Measurements from ENCODE around the gene PCSK7. TPM values are rescaled to one million over a fixed set of nuclear protein-coding genes. Genes with fewer than 3 reads are reported as not detected.

The PCSK7 gene
- total and polyA plus RNA-seq, 2 of the 8 experiments (the other 6 are each of a cell fraction or from before 2014, with no cell fraction given), result 23.4 to 38.5 TPM

DNA sequence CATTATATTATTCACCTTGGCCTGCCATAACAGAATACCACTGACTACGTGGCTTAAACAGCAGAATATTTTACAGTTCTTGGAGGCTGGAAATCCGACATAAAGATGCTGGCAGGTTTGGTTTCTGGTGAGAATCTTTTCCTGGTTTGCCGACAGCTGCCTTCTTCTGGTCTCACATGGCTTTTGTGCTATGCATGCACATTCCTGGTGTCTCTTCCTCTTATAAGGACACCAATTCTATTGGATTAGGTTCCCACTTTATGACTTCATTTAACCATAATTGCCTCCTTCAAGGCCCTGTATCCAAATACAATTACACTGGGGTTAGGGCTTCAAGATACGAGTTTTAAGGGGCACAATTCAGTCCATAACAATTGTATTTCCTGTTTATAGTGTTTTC lies 17.7 kb upstream of the PCSK7 start:
- Histone ChIP-seq H3K79me2 (ENCODE audit: control insufficient read depth in 1 of 2, insufficient read depth in 2 of 2, low read length in 2 of 2) (no peaks in the 10 kb centered on the region), H4K8ac (ENCODE audit: extremely low read depth, insufficient read depth, low read length) (no peak overlapping the region), H3K9ac (replicated peaks in 1 of 4; ENCODE audit: extremely low read depth in 1 of 4, low read depth in 3 of 4, low read length in 3 of 4) (no peak overlapping the region), H3K23ac (ENCODE audit: insufficient read length) (no peak overlapping the region), H3K23me2 (ENCODE audit: low read depth, low read length) (no peaks in the 10 kb centered on the region), H3K27ac (ENCODE audit: low read depth, low read length) (no peak overlapping the region), H3K4ac (replicated peaks; ENCODE audit: insufficient read length, low read depth, low read length) (no peak overlapping the region), H2BK5ac (ENCODE audit: low read depth, low read length) (no peak overlapping the region), H4K5ac (ENCODE audit: insufficient read length, low read depth, low read length) (no peak overlapping the region), H2AFZ (ENCODE audit: low read length) (no peak overlapping the region), H3K36me3 (ENCODE audit: control insufficient read depth in 2 of 4, insufficient read depth in 4 of 4, low read length in 3 of 4) (peaks cover 4 to 53% (median 29%) of the 10 kb centered on the region in 4 experiments; a peak in 7 of 8 replicates), H3K4me2 (ENCODE audit: insufficient read depth in 1 of 2, low read depth in 2 of 2, low read length in 2 of 2) (no peak overlapping the region), H2BK15ac (ENCODE audit: low read length) (no peak overlapping the region), H3K18ac (ENCODE audit: extremely low read depth, low read length) (no peak overlapping the region), H4K20me1 (replicated peaks in 1 of 2; ENCODE audit: control insufficient read depth in 1 of 2, insufficient read depth in 2 of 2, low read length in 2 of 2) (no peaks in the 10 kb centered on the region), H2BK20ac (ENCODE audit: low read length) (no peak overlapping the region), H3K79me1 (ENCODE audit: low read depth, low read length) (no peaks in the 10 kb centered on the region), H3K14ac (ENCODE audit: insufficient read length) (no peak overlapping the region), H2BK12ac (ENCODE audit: low read depth, low read length) (no peak overlapping the region), H2BK120ac (replicated peaks; ENCODE audit: low read depth, low read length) (no peak overlapping the region), H3K27me3 (replicated peaks in 1 of 4; ENCODE audit: control insufficient read depth in 3 of 4, extremely low read depth in 1 of 4, insufficient read depth in 3 of 4, low read length in 3 of 4) (no peaks in the 10 kb centered on the region), H3K9me3 (ENCODE audit: insufficient read depth in 2 of 2, low read depth in 1 of 2, low read length in 1 of 2) (no peaks in the 10 kb centered on the region), H2AK5ac (ENCODE audit: low read depth, low read length) (no peak overlapping the region), H3K4me1 (replicated peaks in 1 of 4; ENCODE audit: control insufficient read depth in 3 of 4, insufficient read depth in 4 of 4, low read length in 3 of 4) (no peaks in the 10 kb centered on the region), H3K56ac (replicated peaks; ENCODE audit: insufficient read length, low read depth, low read length) (no peak overlapping the region), H3K4me3 (ENCODE audit: extremely low read depth in 1 of 4, insufficient read depth in 2 of 4, low read depth in 3 of 4, low read length in 4 of 4) (no peak overlapping the region), H4K91ac (replicated peaks; ENCODE audit: insufficient read length, low read length) (no peak overlapping the region)
- FAIRE-seq, result no peak
- ChIA-PET CTCF (ENCODE audit: partially characterized antibody) (no interaction called here), POLR2A (ENCODE audit: partially characterized antibody) (no interaction called here)
- 92% methylated on average over 4 of the region's 4 CpGs; no CpG with 5 or more reads in 1 of the 2 experiments for WGBS, 2 experiments (ENCODE audit: extremely low coverage in 1 of 2, insufficient coverage in 1 of 2, insufficient read length in 1 of 2, insufficient replicate concordance in 2 of 2, low coverage in 1 of 2, low lambda C conversion rate in 2 of 2, missing lambda C conversion rate in 1 of 2)
- DNase-seq (ENCODE audit: low read depth in 1 of 2, low spot score in 2 of 2), result no peak
- TF ChIP-seq CREB1 (IDR thresholded peaks at IDR 0.05) (no peak), KDM1A (IDR thresholded peaks at IDR 0.05; ENCODE audit: borderline replicate concordance, low read length) (no peak), BRCA1 (IDR thresholded peaks at IDR 0.05; ENCODE audit: low read depth, low read length) (no peak)

Measured in H1 (cell line).